GM12873 (cell line): ENCODE results near the gene MOB2.

Experiments
- CTCF ChIP-seq: IDR thresholded peaks from 2 replicates; pipeline ENCODE4 v1.5.1; 2012; ENCODE audit warnings: low read depth, mild to moderate bottlenecking, moderate library complexity, low read length, control low read depth; ENCODE audit not compliant: insufficient read depth; ENCODE audit errors: missing control alignments

MOB2 gene

DNA sequence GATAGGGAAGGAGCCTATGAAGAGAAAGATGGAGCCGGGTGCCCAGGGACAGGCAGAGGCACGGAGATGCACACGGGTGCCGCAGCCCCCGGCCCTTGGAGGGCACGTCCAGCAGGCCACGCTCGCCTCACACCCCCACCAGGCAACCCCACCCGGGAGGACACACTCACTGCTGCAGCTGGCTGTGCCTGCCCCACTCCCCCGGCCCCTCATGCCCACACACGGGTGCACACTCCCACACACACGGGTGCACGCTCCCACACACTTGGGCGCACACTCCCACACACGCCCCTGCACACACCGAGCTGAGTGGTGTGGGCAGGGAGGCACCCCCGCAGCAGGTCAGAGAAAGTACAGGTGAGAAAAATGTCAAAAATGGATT lies 1.1 kb downstream of the MOB2 start:
- TF ChIP-seq CTCF = no peak

DNA sequence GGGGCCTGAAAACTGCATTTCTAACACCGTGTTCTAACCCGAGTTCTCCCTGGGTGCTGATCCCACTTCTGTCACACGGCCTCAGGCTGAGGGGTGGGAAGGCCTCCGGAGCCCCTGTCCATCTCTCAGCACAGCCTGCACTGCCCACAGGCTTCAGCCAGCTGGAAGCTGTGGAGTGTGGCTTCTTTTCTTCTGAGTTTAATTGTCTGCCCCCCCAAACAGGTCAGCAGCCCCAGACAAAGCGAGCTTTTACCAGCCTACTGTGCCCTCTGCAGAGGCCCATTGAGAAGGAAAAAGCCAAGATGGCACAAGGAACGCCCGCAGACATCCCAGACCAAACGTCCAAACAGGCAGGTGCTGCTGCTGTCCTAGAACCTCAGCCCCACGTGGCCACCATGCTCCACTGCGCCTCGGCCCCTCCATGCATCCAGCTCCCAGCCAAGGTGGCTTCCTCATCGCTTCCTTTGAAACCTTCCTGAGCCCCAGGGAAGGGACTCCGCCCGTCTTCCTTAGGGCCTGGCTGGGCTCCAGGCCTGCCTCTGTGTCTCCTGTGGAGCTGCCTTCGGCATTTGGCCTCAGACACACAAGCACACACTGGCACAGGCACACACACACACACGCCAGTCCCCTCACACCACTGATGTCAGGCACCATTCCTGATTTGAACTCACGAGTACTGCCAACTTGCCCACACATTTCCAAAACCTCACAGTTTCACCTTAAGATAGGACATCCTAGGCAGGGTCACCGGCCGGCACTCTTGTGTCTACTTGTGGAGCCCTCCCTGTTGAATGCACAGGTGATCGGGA lies 1.7 kb downstream of the MOB2 start:
- TF ChIP-seq CTCF = no peak

GRCh38 chr11:1484061-1484671 lies 2.4 kb downstream of the MOB2 start:
- no peak for TF ChIP-seq CTCF

GRCh38 chr11:1483445-1483961 lies 3.1 kb downstream of the MOB2 start:
- TF ChIP-seq CTCF = no peak

DNA sequence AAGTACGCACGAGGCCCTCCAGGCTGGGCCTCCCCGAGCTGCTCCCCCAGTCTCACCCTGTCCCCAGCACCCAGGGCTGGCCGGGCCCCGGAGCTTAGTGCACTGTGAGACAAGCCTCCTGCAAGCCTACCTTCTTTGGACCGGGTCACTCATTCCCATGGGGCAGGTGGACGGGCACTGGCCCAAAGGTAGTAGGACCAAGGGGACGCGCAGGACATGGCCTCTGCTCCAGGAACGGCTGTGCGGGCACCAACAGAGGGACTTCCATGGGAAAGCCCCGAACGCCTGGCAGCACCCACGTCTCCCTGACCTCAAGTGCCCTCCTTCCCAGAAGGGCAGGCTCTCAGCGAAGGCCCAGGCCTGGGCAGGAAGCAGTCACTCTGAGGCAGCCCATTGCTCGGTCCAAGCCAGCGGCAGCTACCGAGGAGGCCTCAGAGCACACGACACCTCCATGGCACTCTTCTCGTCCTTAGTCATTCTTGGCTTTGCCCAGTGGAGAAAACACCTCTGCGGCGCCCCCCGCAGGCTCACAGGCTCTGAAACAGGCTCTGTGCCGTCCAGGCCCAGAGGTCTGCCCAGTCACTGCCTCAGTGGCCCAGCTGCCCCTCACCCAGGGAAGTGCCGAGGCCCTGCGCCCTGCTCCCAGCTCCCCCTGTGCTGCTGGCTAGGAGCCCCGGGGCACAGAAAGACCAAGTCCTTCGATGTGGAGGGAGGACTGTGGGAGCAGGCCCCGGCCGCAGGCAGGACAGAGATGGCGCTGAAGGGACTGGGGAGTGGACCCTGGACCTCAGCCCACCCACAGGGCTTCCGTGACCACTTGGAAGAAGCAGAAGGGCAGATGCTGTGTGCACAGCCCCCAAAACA lies 3.8 kb downstream of the MOB2 start:
- TF ChIP-seq CTCF = peak; percentile 15

DNA sequence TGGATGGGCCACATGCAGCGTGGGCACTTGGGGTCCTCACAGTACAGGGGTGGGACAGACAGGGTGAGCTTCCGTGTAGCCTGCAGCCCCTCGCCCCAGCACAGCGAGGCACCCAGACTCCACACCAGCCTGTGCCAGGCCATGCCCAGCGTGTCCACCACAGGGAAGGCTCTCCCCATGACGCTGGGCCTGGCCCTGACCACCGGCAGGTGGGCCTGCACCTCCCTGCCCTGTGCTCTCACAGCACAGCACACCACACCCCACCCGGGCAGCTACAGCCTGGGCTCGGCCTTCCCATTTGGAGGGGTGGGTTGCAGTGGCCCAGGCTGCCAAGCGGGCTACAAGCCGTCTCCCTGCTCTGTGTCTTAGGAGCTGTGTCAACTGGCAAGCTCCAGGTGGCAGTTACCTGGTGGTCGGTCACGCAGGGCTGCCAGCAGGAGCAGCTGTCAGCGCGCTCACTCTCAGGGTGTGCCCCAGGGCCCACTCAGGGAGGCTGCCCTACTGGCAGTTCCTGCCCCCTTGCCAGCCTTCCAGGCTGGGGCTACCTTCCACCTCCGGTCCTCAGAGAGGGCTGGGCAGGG lies 4.6 kb downstream of the MOB2 start:
- TF ChIP-seq CTCF = no peak

GRCh38 chr11:1481483-1481825 lies 5.1 kb downstream of the MOB2 start:
- no peak for TF ChIP-seq CTCF
